Measurements from ENCODE around the gene RPAP3.
A peak's percentile ranks its signal among the peaks of the same experiment; 100 is the strongest.
"Not testable (repeated sequence)": the region's sequence is repeated elsewhere in the genome, so short reads cannot be mapped to it uniquely, and the experiment has no call there.

RPAP3 gene

DNA sequence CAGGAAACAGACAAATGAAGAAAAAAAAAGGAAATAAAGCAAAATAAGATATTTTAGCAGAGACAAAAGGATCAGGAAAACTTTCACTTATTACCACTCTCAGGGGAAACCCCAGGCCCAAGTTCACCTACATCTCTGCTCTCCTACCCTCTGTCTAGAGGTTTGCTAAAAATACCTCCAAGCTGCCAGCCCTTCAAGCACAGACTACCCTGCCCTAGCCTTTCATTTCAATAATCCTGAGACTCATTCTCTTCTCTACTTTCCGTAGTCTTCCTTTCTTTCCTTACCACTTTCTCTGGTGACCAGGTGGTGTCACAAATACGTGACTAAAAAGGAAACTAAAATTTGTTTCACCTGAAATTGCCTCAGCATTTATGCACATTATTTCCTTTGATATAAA lies 33.8 kb downstream of the RPAP3 start:
- DNase-seq: no peak

DNA sequence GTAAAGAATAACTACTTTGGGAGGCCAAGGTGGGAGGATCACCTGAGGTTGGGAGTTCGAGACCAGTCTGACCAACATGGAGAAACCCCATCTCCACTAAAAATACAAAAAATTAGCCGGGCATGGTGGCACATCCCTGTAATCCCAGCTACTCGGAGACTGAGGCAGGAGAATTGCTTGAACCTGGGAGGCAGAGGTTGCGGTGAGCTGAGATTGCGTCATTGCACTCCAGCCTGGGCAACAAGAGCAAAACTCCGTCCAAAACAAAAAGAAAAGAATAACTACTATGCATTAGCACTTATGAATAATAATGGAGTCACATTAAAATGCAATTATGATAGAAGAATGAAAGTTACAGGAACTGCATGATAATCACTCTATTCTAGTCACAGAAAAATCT lies 37.9 kb downstream of the RPAP3 start:
- not testable (repeated sequence) for DNase-seq

DNA sequence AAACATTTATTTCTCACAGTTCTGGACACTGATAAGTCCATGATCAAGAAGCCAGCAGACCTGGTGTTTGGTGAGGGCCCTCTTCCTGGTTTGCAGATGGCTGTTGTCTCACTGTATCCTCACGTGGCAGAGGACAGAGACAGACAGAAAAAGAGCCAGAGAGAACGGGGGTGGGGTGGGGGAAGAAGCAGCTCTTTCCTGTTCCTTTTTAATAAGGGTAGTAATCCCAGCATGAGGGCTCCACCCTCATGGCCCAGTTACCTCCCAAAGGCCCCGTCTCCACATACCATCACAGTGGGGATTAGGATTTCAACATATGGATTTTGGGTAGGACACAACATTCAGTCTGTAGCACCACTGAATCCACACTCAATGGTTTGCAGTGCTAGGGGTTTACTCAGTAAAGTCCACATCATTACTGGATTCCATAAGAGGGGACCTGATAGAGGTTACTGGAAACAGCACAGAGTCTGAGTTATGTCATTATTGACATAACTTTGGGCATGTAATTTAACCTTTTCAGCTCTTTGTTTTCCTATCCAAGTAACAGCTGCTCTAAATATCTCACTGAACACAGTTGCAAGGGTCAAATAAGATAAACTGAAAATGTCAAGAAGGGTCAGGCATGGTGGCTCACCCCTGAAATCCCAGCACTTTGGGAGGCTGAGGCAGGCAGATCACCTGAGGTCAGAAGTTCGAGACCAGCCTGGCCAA lies 53.2 kb downstream of the RPAP3 start:
- peak; percentile 57 for DNase-seq

DNA sequence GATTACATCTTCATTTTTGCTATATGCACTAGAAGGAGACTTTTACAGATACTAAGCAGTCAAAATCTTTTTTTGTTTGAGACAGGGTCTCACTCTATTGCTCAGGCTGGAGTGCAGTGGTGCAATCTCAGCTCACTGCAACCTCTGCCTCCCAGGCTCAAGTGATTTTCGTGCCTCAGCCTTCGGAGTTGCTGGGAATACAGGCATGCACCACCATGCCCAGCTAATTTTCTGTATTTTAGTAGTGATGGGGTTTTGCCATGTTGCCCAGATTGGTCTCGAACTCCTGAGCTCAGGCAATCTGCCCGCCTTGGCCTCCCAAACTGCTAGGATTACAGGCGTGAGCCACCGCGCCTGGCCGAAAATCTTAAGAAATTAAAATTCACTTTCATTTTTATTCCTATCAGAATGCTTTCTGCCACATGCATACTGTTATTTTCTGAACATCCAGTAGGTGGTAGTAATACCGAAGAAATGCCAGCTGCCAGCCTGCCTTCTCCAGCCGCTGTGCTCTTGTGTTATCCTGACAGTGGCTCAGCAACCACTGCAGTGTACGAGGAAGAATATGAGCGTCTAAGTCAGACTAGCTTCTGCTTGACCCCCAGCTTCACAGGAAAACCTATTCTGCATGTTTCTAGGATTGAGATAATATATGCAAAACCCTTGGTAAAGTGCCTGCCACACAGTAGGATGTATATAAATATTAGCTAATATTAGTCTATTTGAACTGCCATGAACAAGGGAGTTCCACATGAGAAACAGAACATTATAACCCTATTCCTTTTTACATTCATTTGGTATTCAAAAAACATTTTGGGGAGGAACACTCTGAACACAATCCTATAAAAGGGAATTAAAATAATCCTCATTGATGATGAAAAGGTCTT lies 54.2 kb downstream of the RPAP3 start:
- DNase-seq: peak; percentile 65

DNA sequence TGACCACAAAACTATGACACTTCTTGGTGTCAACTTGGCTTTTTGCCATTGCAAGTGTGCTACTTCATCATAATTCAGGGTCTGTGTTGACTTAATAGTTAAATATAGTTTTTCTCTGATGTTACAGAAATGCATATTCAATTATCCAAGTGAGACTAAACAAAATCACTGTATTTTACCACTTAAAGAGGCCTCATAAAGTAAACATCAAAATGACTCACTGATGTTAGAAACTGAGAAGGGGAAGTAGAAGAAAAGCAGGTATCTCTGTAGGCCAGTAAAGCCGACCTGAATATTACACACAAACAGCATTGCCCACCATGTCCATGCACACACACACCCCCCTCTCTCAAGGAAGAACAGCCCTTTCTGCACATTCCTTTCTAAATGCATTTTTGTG lies 55.4 kb downstream of the RPAP3 start:
- DNase-seq: no peak

DNA sequence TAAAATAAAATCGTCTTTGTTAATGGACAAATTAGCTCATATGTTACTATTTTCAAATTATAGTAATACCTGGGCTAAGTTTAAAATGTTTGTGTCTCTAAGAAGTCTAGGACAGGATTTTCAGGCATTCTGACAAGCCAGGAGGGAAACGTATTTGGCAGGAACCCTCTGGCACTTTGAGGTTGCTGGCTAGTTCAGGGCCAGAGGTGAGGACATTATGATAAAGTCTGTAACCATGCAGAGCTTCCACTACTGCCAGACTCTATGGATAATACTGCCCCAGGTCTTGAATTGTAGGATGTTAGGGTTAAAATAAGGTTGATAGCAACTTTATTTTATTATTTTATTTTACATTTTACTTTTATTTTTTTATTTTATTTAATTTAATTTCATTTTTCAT lies 56.4 kb downstream of the RPAP3 start:
- no peak for DNase-seq

DNA sequence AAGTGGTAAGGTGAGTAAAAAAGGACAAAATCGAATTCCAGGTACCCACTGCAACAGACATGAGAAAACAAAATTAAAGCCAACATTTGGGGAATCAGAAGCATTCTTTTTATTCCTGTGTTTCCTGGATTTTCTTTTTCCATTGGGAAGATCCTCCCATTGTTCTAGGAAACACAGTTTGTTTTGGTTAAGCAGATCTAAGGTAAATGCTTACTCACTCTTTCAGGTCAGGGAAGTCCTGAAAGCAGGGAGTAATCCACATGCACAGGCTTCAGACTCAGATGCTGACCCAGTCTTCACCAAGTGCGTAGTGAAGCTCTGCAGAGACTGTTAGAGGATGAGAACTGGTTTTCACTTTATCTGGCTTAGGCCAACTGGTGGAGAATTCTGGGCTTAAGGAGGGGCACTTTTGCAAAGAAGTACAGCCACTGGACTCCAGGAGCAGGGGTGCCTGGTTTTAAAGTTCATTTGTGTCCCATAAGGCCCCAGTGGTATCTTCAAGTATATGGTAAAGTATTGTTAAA lies 57.7 kb downstream of the RPAP3 start:
- no peak for DNase-seq

DNA sequence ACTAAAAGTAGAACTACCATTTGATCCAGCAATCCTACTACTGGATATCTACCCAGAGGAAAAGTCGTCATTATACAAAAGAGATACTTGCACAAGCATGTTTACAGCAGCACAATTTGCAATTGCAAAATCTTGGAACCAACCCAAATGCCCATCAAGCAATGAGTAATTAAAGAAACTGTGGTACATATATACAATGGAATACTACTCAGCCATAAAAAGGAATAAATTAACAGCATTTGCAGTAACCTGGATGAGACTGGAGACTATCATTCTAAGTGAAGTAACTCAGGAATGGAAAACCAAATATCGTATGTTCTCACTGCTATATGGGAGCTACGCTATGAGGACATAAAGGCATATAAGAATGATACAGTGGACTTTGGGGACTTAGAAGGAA lies 63.5 kb downstream of the RPAP3 start:
- DNase-seq: not testable (repeated sequence)

DNA sequence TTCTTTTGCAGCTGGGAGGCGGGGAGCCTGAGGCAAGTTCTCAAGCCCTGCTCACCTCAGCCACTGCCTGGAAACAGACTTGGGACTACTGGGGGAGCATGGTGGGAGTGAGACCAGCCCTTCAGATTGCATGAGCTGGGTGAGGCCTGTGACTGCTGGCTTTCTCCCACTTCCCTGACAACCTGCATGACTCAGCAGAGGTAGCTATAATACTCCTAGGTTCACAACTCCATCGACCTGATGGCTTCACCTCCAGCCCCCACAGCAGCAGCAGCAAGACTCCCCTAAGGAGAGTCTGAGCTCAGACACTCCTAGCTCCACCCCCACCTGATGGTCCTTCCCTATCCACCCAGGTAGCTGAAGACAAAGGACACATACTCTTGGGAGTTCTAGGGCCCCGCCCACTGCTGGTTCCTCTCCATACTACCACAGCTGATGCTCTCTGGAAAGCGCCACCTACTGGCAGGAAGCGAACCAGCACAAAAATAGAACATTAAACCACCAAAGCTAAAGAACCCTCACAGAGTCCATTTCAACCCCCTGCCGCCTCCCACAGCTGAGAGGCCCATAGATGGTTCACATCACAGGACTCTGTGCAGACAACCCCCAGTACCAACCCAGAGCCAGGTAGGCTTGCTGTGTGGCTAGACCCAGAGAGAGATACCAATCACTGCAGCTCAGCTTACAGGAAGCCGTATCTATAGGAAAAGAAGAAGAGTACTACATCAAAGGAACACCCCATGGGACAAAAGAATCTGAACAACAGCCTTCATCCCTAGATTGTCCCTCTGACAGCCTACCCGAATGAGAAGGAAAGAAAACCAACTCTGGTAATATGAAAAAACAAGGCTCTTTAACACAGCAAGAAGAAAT lies 68.7 kb downstream of the RPAP3 start:
- DNase-seq: peak; percentile 15

DNA sequence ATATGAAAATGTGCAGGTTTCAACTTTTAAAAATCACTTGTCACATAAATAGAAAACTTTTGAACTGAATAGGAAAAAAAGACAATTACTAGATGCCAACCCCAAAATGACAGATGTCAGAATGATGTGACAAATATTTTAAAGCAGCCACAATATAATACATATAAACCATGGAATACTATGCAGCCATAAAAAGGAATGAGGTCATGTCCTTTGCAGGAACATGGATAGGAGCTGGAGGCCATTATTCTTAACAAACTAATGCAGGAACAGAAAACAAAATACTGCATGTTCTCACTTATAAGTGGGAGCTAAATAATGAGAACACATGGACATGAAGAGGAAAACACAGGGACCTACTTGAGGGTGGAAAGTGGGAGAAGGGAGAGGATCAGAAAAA lies 70.1 kb downstream of the RPAP3 start:
- DNase-seq: not testable (repeated sequence)

DNA sequence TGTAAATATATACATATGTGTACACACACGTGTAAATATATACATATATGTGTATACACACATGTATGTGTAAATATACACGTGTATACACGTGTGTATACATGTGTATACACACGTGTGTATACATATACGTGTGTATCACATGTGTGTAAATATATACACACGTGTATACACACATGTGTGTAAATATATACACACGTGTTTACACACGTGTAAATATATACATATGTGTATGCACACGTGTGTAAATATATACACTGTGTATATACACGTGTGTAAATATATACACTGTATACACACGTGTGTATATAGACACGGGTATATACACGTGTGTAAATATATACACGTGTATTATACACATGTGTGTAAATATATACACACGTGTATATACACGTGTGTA lies 71.7 kb downstream of the RPAP3 start:
- DNase-seq: no peak

DNA sequence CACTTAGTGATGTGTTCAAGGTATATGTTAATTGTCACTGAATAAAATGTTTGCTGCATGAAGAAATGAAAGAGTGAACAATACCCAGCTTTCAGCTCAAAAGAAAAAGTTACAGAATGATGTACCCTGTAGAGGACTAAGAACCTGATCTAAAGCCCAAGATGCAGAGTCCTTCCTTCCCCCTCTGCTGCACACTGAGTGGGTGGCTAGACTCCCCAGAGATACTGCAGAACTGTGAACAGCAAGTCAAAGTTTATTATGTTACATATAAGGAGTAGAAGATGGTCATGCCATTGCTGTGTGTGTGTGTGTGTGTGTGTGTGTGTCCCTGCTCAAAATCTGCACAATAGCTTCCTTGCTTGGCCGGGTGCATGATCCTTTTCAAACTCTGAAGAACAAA lies 83.9 kb downstream of the RPAP3 start:
- no peak for DNase-seq

DNA sequence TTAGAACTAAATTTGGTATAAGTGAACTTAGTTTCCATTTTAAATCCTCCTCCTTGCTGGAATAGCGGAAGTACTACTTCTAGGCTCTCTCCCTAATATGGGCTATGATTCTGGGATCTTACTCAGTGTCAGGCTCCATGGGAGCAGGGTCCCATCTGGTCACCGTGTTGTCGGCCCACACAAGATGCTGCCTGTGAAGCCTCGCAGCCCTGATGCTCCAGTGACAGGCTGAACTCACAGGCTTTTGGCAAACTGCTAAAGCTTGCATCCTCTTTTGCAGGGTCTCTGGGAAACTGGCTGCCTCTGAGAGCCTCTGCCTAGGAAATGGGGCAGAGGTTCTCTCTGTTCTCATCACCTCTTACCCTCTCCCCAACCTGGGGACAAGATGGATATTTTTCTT lies 88.4 kb downstream of the RPAP3 start:
- DNase-seq: no peak

DNA sequence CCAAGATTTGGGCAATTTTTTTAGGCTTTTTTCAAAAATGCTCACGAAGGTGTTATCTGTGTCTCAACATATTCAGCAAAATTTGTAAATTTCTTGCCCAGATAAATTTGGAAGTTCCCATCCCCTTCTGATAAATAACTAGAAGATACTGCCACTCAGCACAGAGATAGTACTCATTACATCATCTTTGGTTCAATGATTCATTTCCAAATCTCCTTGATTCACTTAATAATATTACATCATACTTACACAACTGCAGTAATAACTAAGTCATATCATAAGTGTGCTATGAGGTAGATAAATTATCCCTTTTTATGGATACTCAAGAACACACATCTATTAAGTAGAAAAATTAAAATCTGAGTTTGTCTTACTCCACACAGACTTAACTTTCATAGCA lies 89.4 kb downstream of the RPAP3 start:
- no peak for DNase-seq

DNA sequence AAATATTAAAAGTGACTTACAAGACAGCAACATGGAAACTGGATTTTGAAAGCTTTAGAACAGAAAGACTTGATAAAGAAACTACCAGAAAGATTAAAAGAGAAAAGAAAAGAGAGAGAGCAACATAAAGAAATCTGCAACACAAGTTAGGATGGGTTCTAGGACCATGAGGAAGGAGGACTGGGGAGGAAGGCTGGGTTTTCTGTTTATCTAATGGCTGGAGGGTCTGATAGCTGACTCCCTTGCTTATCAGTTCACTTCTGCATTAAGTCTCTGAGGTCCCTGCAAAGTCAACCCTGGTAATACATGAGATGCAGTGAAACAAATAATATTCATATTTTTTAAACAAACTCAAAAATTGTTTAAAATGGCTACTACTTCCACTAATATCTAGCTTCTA lies 90.1 kb downstream of the RPAP3 start:
- DNase-seq: no peak

DNA sequence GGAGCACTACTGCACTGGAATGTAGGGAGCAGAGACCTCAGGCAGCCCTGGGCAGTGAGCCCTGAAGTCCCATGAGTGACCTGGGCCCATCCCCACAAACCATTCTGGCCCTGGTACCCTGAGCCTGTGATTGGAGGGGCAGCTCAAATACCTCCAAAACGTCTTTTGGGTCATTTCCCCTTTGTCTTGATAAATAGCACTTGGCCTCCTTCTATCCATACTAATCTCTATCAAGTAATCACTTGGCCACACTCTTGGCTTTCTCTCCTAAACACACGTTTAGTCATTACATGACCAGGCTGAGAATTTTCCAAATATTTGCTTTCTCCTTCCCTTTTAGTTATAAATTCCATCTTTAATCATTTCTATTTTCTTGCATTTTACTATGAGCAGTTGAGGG lies 91.3 kb downstream of the RPAP3 start:
- DNase-seq: no peak

DNA sequence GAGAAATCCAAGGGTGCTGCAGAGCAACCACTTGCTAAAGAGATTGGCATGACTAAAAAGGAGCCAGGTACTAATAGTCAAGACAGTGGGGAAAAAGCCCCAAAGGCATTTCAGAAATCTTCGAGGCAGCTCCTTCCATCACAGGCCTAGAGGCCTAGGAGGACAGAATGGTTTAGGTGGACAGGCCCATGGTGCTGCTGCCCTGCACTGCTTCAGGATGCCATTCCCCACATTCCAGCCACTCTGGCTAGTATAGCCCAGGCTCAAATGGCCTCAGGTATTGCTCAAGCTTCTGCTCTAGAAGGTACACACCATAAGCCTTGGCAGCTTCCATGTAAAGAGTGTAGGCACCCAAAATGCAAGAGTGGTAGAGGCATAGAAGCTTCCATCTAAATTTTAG lies 92.9 kb downstream of the RPAP3 start:
- no peak for DNase-seq

DNA sequence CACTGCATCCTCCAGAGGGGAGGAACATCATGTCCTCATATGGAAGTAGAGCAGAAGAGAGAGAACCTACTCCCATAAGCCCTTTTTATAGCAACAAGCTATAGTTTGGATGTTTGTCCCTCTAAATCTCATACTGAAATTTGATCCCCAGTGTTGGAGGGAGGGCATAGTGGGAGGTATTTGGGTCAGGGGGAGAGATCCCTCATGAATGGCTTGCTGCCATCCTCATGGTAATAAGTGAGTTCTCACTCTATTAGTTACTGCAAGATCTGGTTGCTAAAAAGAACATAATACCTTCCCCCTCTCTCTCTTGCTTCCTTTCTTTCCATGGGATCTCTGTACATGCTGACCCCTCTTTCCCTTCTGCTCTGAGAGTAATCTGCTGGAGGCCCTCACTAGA lies 93.9 kb downstream of the RPAP3 start:
- no peak for DNase-seq
